Upper lobe of left lung (tissue), 6 donors: ENCODE results near the gene OR10T2. TPM values are rescaled to one million over a fixed set of nuclear protein-coding genes. Genes with fewer than 3 reads are reported as not detected.

Experiments used
- ATAC-seq, 2 donors: fragments of 200-7000 bp; cut with Tn5 transposase; one replicate each; pipeline ENCODE4 v1.9.1; 2022; ENCODE audit warnings: mild to moderate bottlenecking in 2 of 2, moderate library complexity in 2 of 2; ENCODE audit not compliant: low FRiP score in 2 of 2
- DNase-seq, 2 donors: peaks; one replicate each; pipeline ENCODE4 v3.0.0-alpha.2; 2019 to 2020
- H3K27ac ChIP-seq, 4 donors: fragments of 200-600 bp; sonication (generic); one replicate each; pipeline ENCODE4 v1.5.1; 2016 to 2019
- H3K27me3 ChIP-seq, 4 donors: fragments of 200-600 bp; sonication (generic); one replicate each; pipeline ENCODE4 v1.5.1; 2017 to 2019
- H3K36me3 ChIP-seq, 4 donors: fragments of 200-600 bp; sonication (generic); one replicate each; pipeline ENCODE4 v1.5.1; 2016 to 2019
- H3K4me1 ChIP-seq, 4 donors: fragments of 200-600 bp; sonication (generic); one replicate each; pipeline ENCODE4 v1.5.1; 2018 to 2019
- H3K4me3 ChIP-seq, 4 donors: fragments of 200-600 bp; sonication (generic); one replicate each; pipeline ENCODE4 v1.5.1; 2017 to 2019; ENCODE audit warnings: mild to moderate bottlenecking in 2 of 4, moderate library complexity in 1 of 4
- H3K9me3 ChIP-seq, 4 donors: fragments of 200-600 bp; sonication (generic); one replicate each; pipeline ENCODE4 v1.5.1; 2018 to 2019
- EP300 ChIP-seq, 4 donors: sonication (generic); formaldehyde crosslinking; IDR thresholded peaks; one replicate each; pipeline ENCODE4 v1.5.1; 2017; ENCODE audit warnings: antibody characterized with exemption in 4 of 4, control low read depth in 2 of 4
- POLR2A ChIP-seq, 4 donors: fragments of 450-650 bp; IDR thresholded peaks; one replicate each; pipeline ENCODE4 v1.5.1; 2016 to 2017; ENCODE audit warnings: antibody characterized with exemption in 4 of 4, mild to moderate bottlenecking in 2 of 4
- POLR2AphosphoS5 ChIP-seq, 2 donors: sonication (generic); formaldehyde crosslinking; IDR thresholded peaks; one replicate each; pipeline ENCODE4 v1.5.1; 2017; ENCODE audit warnings: antibody characterized with exemption in 2 of 2
- WGBS, 2 donors: methylation state at CpG; one replicate each; pipeline ENCODE4 v1.1.5; 2017 to 2018; 5-methylcytosine and 5-hydroxymethylcytosine counted together
- total RNA-seq, 6 donors: library from RNA; depleted of rRNA in 4 of 6; stranded (reverse); fragments of >200 nt in 4 of 6; gene quantifications; one replicate each; pipeline versions ENCODE4 v1.1.0 to v1.2.1, GENCODE V29; 2016 to 2021
- TF ChIP-seq, protein P1 (sequence below), 6 experiments: fragments of 450-650 bp in 4 of 6; fragments of 200-600 bp in 2 of 6; sonication (generic) in 2 of 6; IDR thresholded peaks; one replicate each; pipeline ENCODE4 v1.5.1; 2016 to 2019; ENCODE audit warnings: antibody characterized with exemption in 6 of 6
- donor health status: DM: no; HTN: no; CAD: no; lungs with moderate emphysema.
- donor health status: DM: no; HTN: yes; CAD: no; lungs with severe emphysema.

Gene OR10T2
- total RNA-seq, 6 donors from 2014 or later = not detected

DNA sequence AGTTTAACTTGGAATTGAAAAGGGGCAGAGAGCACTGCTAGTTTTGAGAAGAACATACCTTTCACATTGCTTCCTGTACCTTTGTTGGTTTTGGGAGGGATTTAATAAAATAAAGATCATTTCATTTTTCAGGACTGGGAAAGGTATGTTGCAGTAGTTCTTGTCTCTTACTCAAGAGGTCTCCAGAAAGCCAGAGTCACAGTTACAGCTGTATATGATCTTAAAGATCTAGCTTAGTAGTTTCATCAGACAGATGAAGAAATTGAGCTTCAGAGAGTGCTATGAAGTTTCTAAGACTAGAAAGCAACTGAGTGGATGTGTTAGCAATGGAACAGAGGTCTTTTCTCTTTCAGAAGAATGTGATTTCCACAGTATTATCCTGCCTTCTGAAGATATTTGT is 25.8 kb upstream of the OR10T2 start:
- H3K4me3 ChIP-seq = no peak overlapping the region
- no peak for ATAC-seq
- H3K36me3 ChIP-seq = no peaks in the 10 kb centered on the region
- no peaks in the 10 kb centered on the region for H3K27me3 ChIP-seq
- H3K27ac ChIP-seq = no peak overlapping the region
- DNase-seq = no peak
- H3K4me1 ChIP-seq = no peaks in the 10 kb centered on the region
- no peak for TF ChIP-seq POLR2A (IDR thresholded peaks at IDR 0.05)
- no peak for TF ChIP-seq EP300 (IDR thresholded peaks at IDR 0.05)
- TF ChIP-seq, protein P1, sequence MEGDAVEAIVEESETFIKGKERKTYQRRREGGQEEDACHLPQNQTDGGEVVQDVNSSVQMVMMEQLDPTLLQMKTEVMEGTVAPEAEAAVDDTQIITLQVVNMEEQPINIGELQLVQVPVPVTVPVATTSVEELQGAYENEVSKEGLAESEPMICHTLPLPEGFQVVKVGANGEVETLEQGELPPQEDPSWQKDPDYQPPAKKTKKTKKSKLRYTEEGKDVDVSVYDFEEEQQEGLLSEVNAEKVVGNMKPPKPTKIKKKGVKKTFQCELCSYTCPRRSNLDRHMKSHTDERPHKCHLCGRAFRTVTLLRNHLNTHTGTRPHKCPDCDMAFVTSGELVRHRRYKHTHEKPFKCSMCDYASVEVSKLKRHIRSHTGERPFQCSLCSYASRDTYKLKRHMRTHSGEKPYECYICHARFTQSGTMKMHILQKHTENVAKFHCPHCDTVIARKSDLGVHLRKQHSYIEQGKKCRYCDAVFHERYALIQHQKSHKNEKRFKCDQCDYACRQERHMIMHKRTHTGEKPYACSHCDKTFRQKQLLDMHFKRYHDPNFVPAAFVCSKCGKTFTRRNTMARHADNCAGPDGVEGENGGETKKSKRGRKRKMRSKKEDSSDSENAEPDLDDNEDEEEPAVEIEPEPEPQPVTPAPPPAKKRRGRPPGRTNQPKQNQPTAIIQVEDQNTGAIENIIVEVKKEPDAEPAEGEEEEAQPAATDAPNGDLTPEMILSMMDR (IDR thresholded peaks at IDR 0.05) = no peak
- no peak for TF ChIP-seq POLR2AphosphoS5 (IDR thresholded peaks at IDR 0.05)
- H3K9me3 ChIP-seq = no peaks in the 10 kb centered on the region

DNA sequence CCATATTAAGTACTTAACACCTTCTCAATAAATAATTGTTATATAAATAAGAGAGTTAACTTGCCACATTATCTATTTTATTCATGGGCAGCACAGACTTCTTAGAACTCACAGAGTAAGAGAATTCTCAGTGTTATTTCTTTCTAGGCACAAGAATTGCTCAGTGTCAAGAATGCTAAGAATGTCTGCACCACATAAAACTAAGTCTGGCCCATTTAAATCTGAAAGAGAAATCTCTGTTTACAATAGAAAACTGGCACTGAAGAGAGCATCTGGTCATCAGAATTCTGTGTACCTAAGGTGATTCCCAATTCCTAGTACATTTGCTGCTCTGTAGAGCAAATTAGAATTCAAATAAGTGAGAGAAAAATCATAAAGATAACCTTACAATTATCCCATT is 22.9 kb upstream of the OR10T2 start:
- ATAC-seq = no peak
- Histone ChIP-seq H3K4me3 (no peak overlapping the region), H3K27ac (no peak overlapping the region), H3K4me1 (no peaks in the 10 kb centered on the region), H3K27me3 (no peaks in the 10 kb centered on the region), H3K36me3 (no peaks in the 10 kb centered on the region), H3K9me3 (no peaks in the 10 kb centered on the region)
- no peak for DNase-seq
- TF ChIP-seq, protein P1 (IDR thresholded peaks at IDR 0.05) = no peak
- TF ChIP-seq POLR2A (IDR thresholded peaks at IDR 0.05) (no peak), EP300 (IDR thresholded peaks at IDR 0.05) (no peak), POLR2AphosphoS5 (IDR thresholded peaks at IDR 0.05) (no peak)

DNA sequence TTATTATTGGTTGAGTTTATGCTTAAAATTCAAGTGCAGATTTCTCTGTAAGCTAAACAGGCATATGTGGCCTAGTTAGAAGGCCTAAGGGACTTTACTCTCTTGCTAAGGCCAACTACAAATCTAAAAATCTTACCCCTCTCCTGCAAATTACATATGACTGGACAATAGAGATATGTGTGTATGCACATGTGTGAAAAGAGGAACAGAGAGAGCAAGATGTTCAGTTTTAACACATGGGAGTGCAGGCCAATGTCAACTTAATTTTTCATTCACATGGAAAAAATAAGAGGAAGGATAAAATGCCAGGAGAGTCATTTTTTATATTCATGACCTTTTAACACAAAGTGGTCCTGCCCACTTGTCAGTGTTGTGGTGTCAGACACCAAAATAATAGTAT is 18.3 kb upstream of the OR10T2 start:
- Histone ChIP-seq H3K27ac (no peak overlapping the region), H3K4me1 (no peaks in the 10 kb centered on the region), H3K9me3 (no peaks in the 10 kb centered on the region), H3K36me3 (no peaks in the 10 kb centered on the region), H3K4me3 (no peak overlapping the region), H3K27me3 (no peaks in the 10 kb centered on the region)
- no peak for ATAC-seq
- no peak for DNase-seq
- TF ChIP-seq POLR2A (IDR thresholded peaks at IDR 0.05) = no peak
- TF ChIP-seq, protein P1 (IDR thresholded peaks at IDR 0.05) = no peak
- no peak for TF ChIP-seq EP300 (IDR thresholded peaks at IDR 0.05)
- TF ChIP-seq POLR2AphosphoS5 (IDR thresholded peaks at IDR 0.05) = no peak

DNA sequence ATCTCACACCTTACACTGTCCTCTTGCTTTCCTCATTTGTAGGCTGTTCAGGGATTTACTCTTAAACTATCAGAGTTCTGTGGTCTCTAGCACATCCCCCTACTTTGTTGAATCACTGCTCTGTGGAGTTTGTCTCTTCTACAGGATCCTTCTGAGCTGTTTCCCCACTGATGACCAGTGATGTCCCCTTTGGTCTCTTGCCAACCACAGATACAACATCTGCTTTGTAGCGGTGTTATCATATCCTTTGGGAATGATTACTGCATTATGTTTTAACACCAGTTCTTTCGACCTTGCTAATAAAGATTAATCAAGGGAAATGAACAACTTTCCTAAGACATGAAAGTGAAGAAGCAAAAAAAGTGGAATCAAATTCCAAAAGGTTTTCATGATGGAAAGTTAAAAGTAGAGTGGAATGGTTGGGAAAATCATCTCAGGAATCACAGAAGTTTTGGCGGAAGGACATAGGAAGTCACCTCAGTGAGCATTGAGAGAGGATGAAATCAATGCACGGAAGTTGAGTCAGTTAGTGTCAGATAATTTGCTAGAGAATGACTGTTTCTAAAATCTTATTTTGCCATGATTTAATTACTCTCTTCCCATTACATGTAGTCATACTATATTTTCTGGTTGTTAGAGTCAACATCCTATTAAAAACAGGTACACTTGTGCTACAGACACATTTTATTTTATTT is 15.5 kb upstream of the OR10T2 start:
- Histone ChIP-seq H3K9me3 (no peaks in the 10 kb centered on the region), H3K4me3 (no peak overlapping the region), H3K27ac (no peak overlapping the region), H3K4me1 (no peaks in the 10 kb centered on the region), H3K27me3 (no peaks in the 10 kb centered on the region), H3K36me3 (no peaks in the 10 kb centered on the region)
- no peak for ATAC-seq
- 80% methylated on average over 4 of the region's 4 CpGs for WGBS, 2 donors
- DNase-seq = no peak
- TF ChIP-seq, protein P1 (IDR thresholded peaks at IDR 0.05) = no peak
- TF ChIP-seq POLR2AphosphoS5 (IDR thresholded peaks at IDR 0.05) = no peak
- TF ChIP-seq EP300 (IDR thresholded peaks at IDR 0.05) = no peak
- no peak for TF ChIP-seq POLR2A (IDR thresholded peaks at IDR 0.05)

DNA sequence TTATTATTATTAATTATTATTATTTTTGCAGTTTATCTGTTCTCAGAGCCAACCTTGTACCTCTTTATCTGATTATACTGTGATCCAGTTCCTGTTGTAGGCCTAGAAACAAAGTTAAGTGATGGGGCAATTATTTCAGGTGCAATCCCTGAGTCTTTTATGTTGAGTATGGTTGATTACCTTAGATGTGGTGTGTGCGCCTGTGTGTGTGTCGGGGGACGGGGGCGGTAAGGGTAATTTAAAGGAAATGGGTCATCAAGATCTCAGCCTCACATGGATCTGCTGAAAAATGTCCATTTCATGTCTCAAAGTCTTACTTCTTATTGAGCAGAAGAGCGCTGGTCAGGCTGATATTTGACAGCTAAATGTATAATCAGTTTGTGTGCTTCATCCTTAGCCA is 7.8 kb upstream of the OR10T2 start:
- DNase-seq (no peak), ATAC-seq (no peak)
- H3K9me3 ChIP-seq = no peaks in the 10 kb centered on the region
- H3K27ac ChIP-seq = no peak overlapping the region
- 82 to 83% methylated on average over 5 of the region's 5 CpGs for WGBS, 2 donors
- no peaks in the 10 kb centered on the region for H3K27me3 ChIP-seq
- no peaks in the 10 kb centered on the region for H3K36me3 ChIP-seq
- H3K4me1 ChIP-seq = no peaks in the 10 kb centered on the region
- H3K4me3 ChIP-seq = no peak overlapping the region
- no peak for TF ChIP-seq POLR2AphosphoS5 (IDR thresholded peaks at IDR 0.05)
- TF ChIP-seq POLR2A (IDR thresholded peaks at IDR 0.05) = no peak
- TF ChIP-seq, protein P1 (IDR thresholded peaks at IDR 0.05) = no peak
- TF ChIP-seq EP300 (IDR thresholded peaks at IDR 0.05) = no peak
